ENCODE data around the gene EMILIN2. TPM values are rescaled to one million over a fixed set of nuclear protein-coding genes. Genes with fewer than 3 reads are reported as not detected.

EMILIN2 gene
- total and polyA plus RNA-seq, 2 of the 8 experiments (the other 6 are each of a cell fraction or from before 2014, with no cell fraction given) = 6.0 to 7.5 TPM

GRCh38 chr18:2895391-2895790, 48.6 kb downstream of the EMILIN2 start:
- no peak overlapping the region for H3K4me2 ChIP-seq (ENCODE audit: insufficient read depth in 1 of 2, low read depth in 2 of 2, low read length in 2 of 2)
- H3K27ac ChIP-seq (ENCODE audit: low read depth, low read length) = no peak overlapping the region
- no peak overlapping the region for H4K5ac ChIP-seq (ENCODE audit: insufficient read length, low read depth, low read length)
- ChIA-PET CTCF (ENCODE audit: partially characterized antibody) (no interaction called here), POLR2A (ENCODE audit: partially characterized antibody) (interaction anchor here (1.4 kb wide), 1 partner anchor 11 kb away, joined by 5 read pairs; no protein-coding TSS in a partner anchor)
- TF ChIP-seq USF2 (IDR thresholded peaks at IDR 0.05; ENCODE audit: low read length) (no peak), TCF12 (IDR thresholded peaks at IDR 0.05; ENCODE audit: low read depth, low read length) (no peak), SP2 (IDR thresholded peaks at IDR 0.05; ENCODE audit: low read length) (no peak), SIN3A (conservative IDR thresholded peaks at IDR 0.05 in 1 of 2, IDR thresholded peaks at IDR 0.05 in 1 of 2; ENCODE audit: low read depth in 1 of 2, low read length in 2 of 2) (no peak), PHF8 (conservative IDR thresholded peaks at IDR 0.05; ENCODE audit: low read depth, low read length) (no peak), CBX8 (IDR thresholded peaks at IDR 0.05; ENCODE audit: borderline replicate concordance, low read depth, low read length) (no peak), POLR2A (IDR thresholded peaks at IDR 0.05; ENCODE audit: control extremely low read depth in 1 of 2, low read depth in 2 of 2, low read length in 2 of 2) (no peak), JUND (IDR thresholded peaks at IDR 0.05; ENCODE audit: low read length) (no peak), CREB1 (IDR thresholded peaks at IDR 0.05) (no peak), MAFK (IDR thresholded peaks at IDR 0.05; ENCODE audit: low read depth, low read length) (no peak), YY1 (IDR thresholded peaks at IDR 0.05; ENCODE audit: low read depth, low read length) (no peak)
- no peak overlapping the region for H2AK5ac ChIP-seq (ENCODE audit: low read depth, low read length)
- H2BK120ac ChIP-seq (replicated peaks; ENCODE audit: low read depth, low read length) = no peak overlapping the region
- no peak overlapping the region for H2BK5ac ChIP-seq (ENCODE audit: low read depth, low read length)
- no peaks in the 10 kb centered on the region for H4K20me1 ChIP-seq (replicated peaks in 1 of 2; ENCODE audit: control insufficient read depth in 1 of 2, insufficient read depth in 2 of 2, low read length in 2 of 2)
- H3K79me2 ChIP-seq (ENCODE audit: control insufficient read depth in 1 of 2, insufficient read depth in 2 of 2, low read length in 2 of 2) = no peaks in the 10 kb centered on the region
- H2AFZ ChIP-seq (ENCODE audit: low read length) = no peak overlapping the region
- H3K18ac ChIP-seq (ENCODE audit: extremely low read depth, low read length) = no peak overlapping the region
- no peak overlapping the region for H2BK20ac ChIP-seq (ENCODE audit: low read length)
- H3K9ac ChIP-seq (replicated peaks in 1 of 4; ENCODE audit: extremely low read depth in 1 of 4, low read depth in 3 of 4, low read length in 3 of 4) = no peak overlapping the region
- H3K79me1 ChIP-seq (ENCODE audit: low read depth, low read length) = no peaks in the 10 kb centered on the region
- H3K4me1 ChIP-seq (replicated peaks in 1 of 4; ENCODE audit: control insufficient read depth in 3 of 4, insufficient read depth in 4 of 4, low read length in 3 of 4) = peaks cover 2 to 8% (median 5%) of the 10 kb centered on the region in 4 experiments; a peak in 5 of 7 replicates
- no peak overlapping the region for H3K56ac ChIP-seq (replicated peaks; ENCODE audit: insufficient read length, low read depth, low read length)
- H3K23ac ChIP-seq (ENCODE audit: insufficient read length) = no peak overlapping the region
- no peak overlapping the region for H2BK12ac ChIP-seq (ENCODE audit: low read depth, low read length)
- no peak overlapping the region for H2BK15ac ChIP-seq (ENCODE audit: low read length)
- no peak overlapping the region for H4K8ac ChIP-seq (ENCODE audit: extremely low read depth, insufficient read depth, low read length)
- no peaks in the 10 kb centered on the region for H3K36me3 ChIP-seq (ENCODE audit: control insufficient read depth in 2 of 4, insufficient read depth in 4 of 4, low read length in 3 of 4)
- WGBS, 2 experiments (ENCODE audit: extremely low coverage in 1 of 2, insufficient coverage in 1 of 2, insufficient read length in 1 of 2, insufficient replicate concordance in 2 of 2, low coverage in 1 of 2, low lambda C conversion rate in 2 of 2, missing lambda C conversion rate in 1 of 2) = 94% methylated on average over 7 of the region's 7 CpGs; no CpG with 5 or more reads in 1 of the 2 experiments
- no peak overlapping the region for H3K14ac ChIP-seq (ENCODE audit: insufficient read length)
- no peaks in the 10 kb centered on the region; a peak in 1 of 4 replicates for H3K9me3 ChIP-seq (ENCODE audit: insufficient read depth in 2 of 2, low read depth in 1 of 2, low read length in 1 of 2)
- DNase-seq (ENCODE audit: low read depth in 1 of 2, low spot score in 2 of 2) (no peak), FAIRE-seq (no peak)
- no peaks in the 10 kb centered on the region for H3K23me2 ChIP-seq (ENCODE audit: low read depth, low read length)
- H3K4me3 ChIP-seq (ENCODE audit: extremely low read depth in 1 of 4, insufficient read depth in 2 of 4, low read depth in 3 of 4, low read length in 4 of 4) = no peak overlapping the region
- H3K4ac ChIP-seq (replicated peaks; ENCODE audit: insufficient read length, low read depth, low read length) = no peak overlapping the region
- H4K91ac ChIP-seq (replicated peaks; ENCODE audit: insufficient read length, low read length) = no peak overlapping the region
- H3K27me3 ChIP-seq (replicated peaks in 1 of 4; ENCODE audit: control insufficient read depth in 3 of 4, extremely low read depth in 1 of 4, insufficient read depth in 3 of 4, low read length in 3 of 4) = no peaks in the 10 kb centered on the region
